ENCODE results near the gene ZNF684. TPM values are rescaled to one million over a fixed set of nuclear protein-coding genes. Genes with fewer than 3 reads are reported as not detected.
"Not testable (repeated sequence)": the region's sequence is repeated elsewhere in the genome, so short reads cannot be mapped to it uniquely, and the experiment has no call there.

The ZNF684 gene
- total and polyA plus RNA-seq, 2 donors from 2014 or later = 9.5 to 10.2 TPM

DNA sequence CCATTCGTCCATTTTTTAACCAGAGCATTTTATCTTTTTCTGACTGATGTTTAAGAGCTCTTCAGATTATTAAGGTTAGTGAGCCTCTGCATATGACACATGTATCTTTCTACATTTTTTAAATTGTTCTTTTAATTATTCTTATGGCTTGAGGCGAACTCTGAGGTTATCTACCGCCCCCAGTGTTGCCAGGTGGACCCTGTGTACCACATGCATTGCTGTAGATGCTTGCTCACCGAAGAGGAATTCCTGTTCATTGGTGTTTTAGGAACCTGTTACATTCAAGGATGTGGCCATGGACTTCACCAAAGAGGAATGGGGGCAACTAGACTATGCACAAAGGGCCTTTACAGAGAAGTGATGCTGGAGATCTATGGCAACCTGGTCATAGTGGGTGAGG, 31.8 kb downstream of the ZNF684 start:
- Histone ChIP-seq H3K9ac (ENCODE audit: low read length in 3 of 3) (no peak overlapping the region), H3K27me3 (ENCODE audit: control insufficient read depth, insufficient read depth, low read length) (no peaks in the 10 kb centered on the region), H3K9me3 (ENCODE audit: control insufficient read depth in 2 of 3, insufficient read depth in 1 of 3, low read length in 3 of 3) (no peaks in the 10 kb centered on the region), H3K4me1 (ENCODE audit: control insufficient read depth in 2 of 3, insufficient read depth in 2 of 3, low read depth in 1 of 3, low read length in 3 of 3) (no peaks in the 10 kb centered on the region), H3K27ac (ENCODE audit: low read depth in 2 of 2, low read length in 2 of 2) (no peak overlapping the region), H3K36me3 (ENCODE audit: control insufficient read depth in 2 of 3, insufficient read depth in 3 of 3, low read length in 3 of 3) (no peaks in the 10 kb centered on the region), H3K4me3 (ENCODE audit: low read length in 3 of 3) (no peak overlapping the region)
- FAIRE-seq (no peak), DNase-seq (no peak)
- no peak for TF ChIP-seq CTCF (IDR thresholded peaks at IDR 0.05; ENCODE audit: borderline replicate concordance, extremely low read depth, insufficient read depth)
- intact Hi-C loops (cut with DNase I) = no loop called here

- Histone ChIP-seq H3K27ac (ENCODE audit: low read depth in 2 of 2, low read length in 2 of 2) (no peak overlapping the region), H3K4me1 (ENCODE audit: control insufficient read depth in 2 of 3, insufficient read depth in 2 of 3, low read depth in 1 of 3, low read length in 3 of 3) (no peaks in the 10 kb centered on the region), H3K9me3 (ENCODE audit: control insufficient read depth in 2 of 3, insufficient read depth in 1 of 3, low read length in 3 of 3) (no peaks in the 10 kb centered on the region), H3K36me3 (ENCODE audit: control insufficient read depth in 2 of 3, insufficient read depth in 3 of 3, low read length in 3 of 3) (no peaks in the 10 kb centered on the region), H3K27me3 (ENCODE audit: control insufficient read depth, insufficient read depth, low read length) (no peaks in the 10 kb centered on the region), H3K9ac (ENCODE audit: low read length in 3 of 3) (no peak overlapping the region), H3K4me3 (ENCODE audit: low read length in 3 of 3) (no peak overlapping the region)
- DNase-seq (no peak), FAIRE-seq (no peak)
- TF ChIP-seq CTCF (IDR thresholded peaks at IDR 0.05; ENCODE audit: borderline replicate concordance, extremely low read depth, insufficient read depth) = no peak
- intact Hi-C loops (cut with DNase I) = no loop called here
Measured at GRCh38 chr1:40564506-40564905, 33.1 kb downstream of the ZNF684 start.

GRCh38 chr1:40564913-40565312, 33.5 kb downstream of the ZNF684 start:
- Histone ChIP-seq H3K27ac (ENCODE audit: low read depth in 2 of 2, low read length in 2 of 2) (no peak overlapping the region), H3K4me3 (ENCODE audit: low read length in 3 of 3) (no peak overlapping the region), H3K36me3 (ENCODE audit: control insufficient read depth in 2 of 3, insufficient read depth in 3 of 3, low read length in 3 of 3) (no peaks in the 10 kb centered on the region), H3K9me3 (ENCODE audit: control insufficient read depth in 2 of 3, insufficient read depth in 1 of 3, low read length in 3 of 3) (no peaks in the 10 kb centered on the region), H3K9ac (ENCODE audit: low read length in 3 of 3) (no peak overlapping the region), H3K4me1 (ENCODE audit: control insufficient read depth in 2 of 3, insufficient read depth in 2 of 3, low read depth in 1 of 3, low read length in 3 of 3) (no peaks in the 10 kb centered on the region), H3K27me3 (ENCODE audit: control insufficient read depth, insufficient read depth, low read length) (no peaks in the 10 kb centered on the region)
- FAIRE-seq (no peak), DNase-seq (no peak)
- TF ChIP-seq CTCF (IDR thresholded peaks at IDR 0.05; ENCODE audit: borderline replicate concordance, extremely low read depth, insufficient read depth) = no peak
- intact Hi-C loops (cut with DNase I) = no loop called here

DNA sequence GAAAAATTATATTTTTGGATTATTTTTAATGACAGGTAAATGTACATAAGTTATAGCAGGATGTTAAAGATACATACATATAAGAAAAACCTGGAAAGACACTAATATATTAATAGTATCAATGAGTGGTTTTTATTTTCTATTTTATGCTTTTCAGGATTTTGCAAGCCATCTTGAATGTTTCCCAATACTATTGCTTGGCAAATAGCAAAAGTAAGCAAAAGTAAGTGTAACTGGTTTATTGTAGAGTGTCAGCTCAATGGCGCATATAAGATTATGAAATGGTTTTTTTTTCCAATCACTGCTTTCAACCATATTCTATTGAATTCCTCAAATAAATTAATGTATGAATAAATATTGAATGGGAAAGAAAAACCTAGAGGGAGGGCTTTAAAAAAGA, 36.4 kb downstream of the ZNF684 start:
- intact Hi-C loops (cut with DNase I) = no loop called here
- DNase-seq (no peak), FAIRE-seq (no peak)
- no peak for TF ChIP-seq CTCF (IDR thresholded peaks at IDR 0.05; ENCODE audit: borderline replicate concordance, extremely low read depth, insufficient read depth)
- Histone ChIP-seq H3K9ac (ENCODE audit: low read length in 3 of 3) (no peak overlapping the region), H3K4me1 (ENCODE audit: control insufficient read depth in 2 of 3, insufficient read depth in 2 of 3, low read depth in 1 of 3, low read length in 3 of 3) (no peaks in the 10 kb centered on the region), H3K27ac (ENCODE audit: low read depth in 2 of 2, low read length in 2 of 2) (no peak overlapping the region), H3K36me3 (ENCODE audit: control insufficient read depth in 2 of 3, insufficient read depth in 3 of 3, low read length in 3 of 3) (no peaks in the 10 kb centered on the region), H3K4me3 (ENCODE audit: low read length in 3 of 3) (no peak overlapping the region), H3K9me3 (ENCODE audit: control insufficient read depth in 2 of 3, insufficient read depth in 1 of 3, low read length in 3 of 3) (no peaks in the 10 kb centered on the region), H3K27me3 (ENCODE audit: control insufficient read depth, insufficient read depth, low read length) (no peaks in the 10 kb centered on the region)

DNA sequence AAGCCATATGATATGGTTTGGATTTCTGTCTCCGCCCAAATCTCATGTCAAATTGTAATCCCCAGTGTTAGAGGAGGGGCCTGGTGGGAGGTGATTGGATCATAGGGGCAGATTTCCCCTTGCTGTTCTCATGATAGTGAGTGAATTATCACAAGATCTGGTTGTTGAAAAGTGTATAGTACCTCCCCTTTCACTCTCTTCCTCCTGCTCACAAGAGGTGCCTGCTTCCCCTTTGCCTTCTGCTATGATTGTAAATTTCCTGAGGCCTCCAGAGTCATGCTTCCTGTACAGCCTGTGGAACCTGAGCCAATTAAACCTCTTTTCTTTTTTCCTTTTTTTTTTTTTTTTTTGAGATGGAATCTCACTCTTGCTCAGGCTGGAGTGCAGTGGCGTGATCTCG, 43.4 kb downstream of the ZNF684 start:
- H3K9ac ChIP-seq (ENCODE audit: low read length in 3 of 3); H3K9me3 ChIP-seq (ENCODE audit: control insufficient read depth in 2 of 3, insufficient read depth in 1 of 3, low read length in 3 of 3); H3K4me3 ChIP-seq (ENCODE audit: low read length in 3 of 3); FAIRE-seq; H3K36me3 ChIP-seq (ENCODE audit: control insufficient read depth in 2 of 3, insufficient read depth in 3 of 3, low read length in 3 of 3); intact Hi-C loops (cut with DNase I); H3K27ac ChIP-seq (ENCODE audit: low read depth in 2 of 2, low read length in 2 of 2); H3K27me3 ChIP-seq (ENCODE audit: control insufficient read depth, insufficient read depth, low read length); H3K4me1 ChIP-seq (ENCODE audit: control insufficient read depth in 2 of 3, insufficient read depth in 2 of 3, low read depth in 1 of 3, low read length in 3 of 3): not testable (repeated sequence)
- DNase-seq = peak in 1 of 5 donors; percentile 22
